Measurements from ENCODE around the gene LRRC4C. TPM values are rescaled to one million over a fixed set of nuclear protein-coding genes. Genes with fewer than 3 reads are reported as not detected.

The LRRC4C gene
- polyA plus RNA-seq, 1 donor from 2014 or later: 24.3 TPM

GRCh38 chr11:40544162-40544561, 915.3 kb downstream of the LRRC4C start:
- Histone ChIP-seq H3K4me2 (ENCODE audit: low read length) (no peak overlapping the region), H3K79me2 (replicated peaks; ENCODE audit: insufficient read depth, low read length) (no peaks in the 10 kb centered on the region), H3K9ac (ENCODE audit: low read length) (no peak overlapping the region), H3K27me3 (ENCODE audit: insufficient read depth, low read depth, low read length) (no peaks in the 10 kb centered on the region), H3K27ac (ENCODE audit: low read length) (no peak overlapping the region), H3K4me3 (ENCODE audit: low read length) (no peak overlapping the region), H2AFZ (ENCODE audit: low read depth, low read length) (no peak overlapping the region), H3K36me3 (ENCODE audit: insufficient read depth, low read length) (no peaks in the 10 kb centered on the region), H3K9me3 (ENCODE audit: low read length) (no peaks in the 10 kb centered on the region), H3K9me2 (ENCODE audit: insufficient read depth, low read length) (no peaks in the 10 kb centered on the region), H3F3A (ENCODE audit: insufficient read depth, low read length, poor library complexity, severe bottlenecking) (no peaks in the 10 kb centered on the region), H4K20me1 (ENCODE audit: insufficient read depth) (no peaks in the 10 kb centered on the region)
- TF ChIP-seq EZH2 (IDR thresholded peaks at IDR 0.05; ENCODE audit: borderline replicate concordance, insufficient read depth, low read length, poor library complexity, severe bottlenecking) (no peak), EP300 (conservative IDR thresholded peaks at IDR 0.05; ENCODE audit: poor library complexity, severe bottlenecking) (no peak), RAD21 (conservative IDR thresholded peaks at IDR 0.05) (no peak), TAF1 (IDR thresholded peaks at IDR 0.05; ENCODE audit: low read depth) (no peak), POLR2AphosphoS5 (IDR thresholded peaks at IDR 0.05) (no peak), MXI1 (conservative IDR thresholded peaks at IDR 0.05; ENCODE audit: poor library complexity, severe bottlenecking) (no peak), CTCF (IDR thresholded peaks at IDR 0.05; ENCODE audit: poor library complexity, severe bottlenecking) (no peak), SMC3 (conservative IDR thresholded peaks at IDR 0.05; ENCODE audit: poor library complexity) (no peak), REST (IDR thresholded peaks at IDR 0.05; ENCODE audit: borderline replicate concordance) (no peak)

- H3K9me2 ChIP-seq (ENCODE audit: insufficient read depth, low read length): no peaks in the 10 kb centered on the region
- H3K9me3 ChIP-seq (ENCODE audit: low read length): no peaks in the 10 kb centered on the region
- H2AFZ ChIP-seq (ENCODE audit: low read depth, low read length): no peak overlapping the region
- no peak overlapping the region for H3K4me2 ChIP-seq (ENCODE audit: low read length)
- H3K79me2 ChIP-seq (replicated peaks; ENCODE audit: insufficient read depth, low read length): no peaks in the 10 kb centered on the region
- no peak overlapping the region for H3K9ac ChIP-seq (ENCODE audit: low read length)
- H3F3A ChIP-seq (ENCODE audit: insufficient read depth, low read length, poor library complexity, severe bottlenecking): no peaks in the 10 kb centered on the region
- no peak overlapping the region for H3K27ac ChIP-seq (ENCODE audit: low read length)
- H4K20me1 ChIP-seq (ENCODE audit: insufficient read depth): no peaks in the 10 kb centered on the region
- TF ChIP-seq CTCF (IDR thresholded peaks at IDR 0.05; ENCODE audit: poor library complexity, severe bottlenecking): no peak
- no peaks in the 10 kb centered on the region for H3K27me3 ChIP-seq (ENCODE audit: insufficient read depth, low read depth, low read length)
- H3K36me3 ChIP-seq (ENCODE audit: insufficient read depth, low read length): no peaks in the 10 kb centered on the region
- no peak overlapping the region for H3K4me3 ChIP-seq (ENCODE audit: low read length)
Measured at GRCh38 chr11:40542821-40543220, 916.6 kb downstream of the LRRC4C start.

All from neural cell (in vitro differentiated cells).